ENCODE results near the gene OR8D2.

The OR8D2 gene, protein sequence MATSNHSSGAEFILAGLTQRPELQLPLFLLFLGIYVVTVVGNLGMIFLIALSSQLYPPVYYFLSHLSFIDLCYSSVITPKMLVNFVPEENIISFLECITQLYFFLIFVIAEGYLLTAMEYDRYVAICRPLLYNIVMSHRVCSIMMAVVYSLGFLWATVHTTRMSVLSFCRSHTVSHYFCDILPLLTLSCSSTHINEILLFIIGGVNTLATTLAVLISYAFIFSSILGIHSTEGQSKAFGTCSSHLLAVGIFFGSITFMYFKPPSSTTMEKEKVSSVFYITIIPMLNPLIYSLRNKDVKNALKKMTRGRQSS

DNA sequence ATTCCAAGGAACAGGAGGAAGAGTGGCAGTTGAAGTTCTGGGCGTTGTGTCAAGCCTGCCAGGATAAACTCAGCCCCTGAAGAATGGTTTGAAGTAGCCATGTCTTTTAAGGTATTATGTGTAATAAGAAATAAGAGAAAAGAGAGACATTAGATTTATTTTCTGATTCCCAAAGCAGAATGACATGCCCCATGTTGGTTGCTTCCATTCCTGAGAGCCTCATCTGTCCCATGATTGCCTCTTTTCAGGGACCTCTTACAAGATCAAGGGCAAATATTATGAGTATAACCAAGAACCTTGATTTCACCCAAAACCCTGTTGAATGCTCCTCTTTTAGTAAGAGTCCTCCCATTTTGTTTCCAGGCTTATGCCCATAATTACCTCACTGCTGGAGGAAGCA lies at the start of gene OR8D2:
TSS of gene OR8D2 (minus strand) at position 101 of the 400 bp plus-strand sequence. CDS start at position 101, 0 bp downstream.
- DNase-seq = no peak

DNA sequence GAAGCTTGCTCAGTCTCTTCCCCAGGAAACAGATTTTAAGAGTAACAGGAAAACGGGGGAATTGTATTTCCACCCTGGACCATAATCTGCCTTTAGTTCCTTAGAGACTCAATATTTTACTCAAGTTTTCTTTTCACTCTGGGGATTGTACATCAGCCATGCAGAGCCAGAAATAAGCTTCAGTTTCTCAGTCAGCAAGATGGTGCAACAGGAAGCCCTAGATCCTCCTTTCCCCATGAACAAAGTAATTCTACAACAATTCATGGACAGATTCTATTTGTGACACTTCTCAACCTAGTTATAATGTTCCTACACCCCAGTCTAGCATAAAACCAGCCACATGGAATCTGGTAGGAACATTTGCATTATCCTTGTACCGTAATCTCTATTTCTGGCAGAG lies 39.6 kb upstream of the OR8D2 start:
- DNase-seq = no peak

DNA sequence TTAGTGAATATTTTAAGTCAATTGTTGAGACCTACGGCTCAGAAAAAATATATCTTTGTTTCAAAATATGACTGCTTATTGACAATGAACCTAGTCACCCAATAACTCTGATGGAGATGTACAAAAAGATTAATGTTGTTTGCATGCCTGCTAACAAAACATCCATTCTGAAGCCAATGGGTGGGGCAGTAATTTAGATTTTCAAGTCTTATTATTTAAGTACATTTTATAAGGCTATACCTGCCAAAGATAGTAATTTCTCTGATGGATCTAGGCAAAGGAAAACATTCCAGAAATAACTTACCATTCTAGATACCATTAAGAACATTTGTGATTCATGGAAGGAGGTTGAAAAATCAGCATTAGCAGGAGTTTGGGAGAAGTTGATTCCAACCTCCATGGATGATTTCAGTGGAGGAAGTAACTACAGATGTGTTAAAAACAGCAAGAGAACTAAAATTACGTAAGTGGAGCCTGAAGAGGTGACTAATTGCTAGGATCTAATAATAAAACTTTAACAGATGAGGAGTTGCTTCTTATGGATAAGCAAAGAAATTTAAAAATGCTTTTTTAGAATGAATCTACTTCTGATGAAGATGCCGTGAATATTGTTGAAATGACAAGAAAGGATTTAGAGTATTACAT lies 26.4 kb upstream of the OR8D2 start:
- DNase-seq = no peak

DNA sequence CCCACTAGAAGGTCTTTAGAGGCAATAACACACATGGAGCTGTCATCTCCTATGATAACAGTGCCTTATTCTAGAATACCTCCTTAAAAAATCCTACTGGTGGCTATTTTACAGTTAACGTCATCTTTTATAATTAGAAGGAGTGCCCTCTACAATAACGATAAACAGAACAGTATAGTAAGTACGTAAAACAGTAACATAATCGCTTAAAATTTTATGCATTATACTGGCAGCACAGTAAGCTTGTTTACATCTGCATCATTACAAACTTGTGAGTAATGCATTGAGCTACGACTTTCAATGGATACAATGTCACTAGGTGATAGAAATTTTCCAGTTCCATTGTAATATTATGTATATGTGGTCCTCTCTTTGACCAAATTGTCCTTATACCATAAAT lies 24.3 kb upstream of the OR8D2 start:
- no peak for DNase-seq

DNA sequence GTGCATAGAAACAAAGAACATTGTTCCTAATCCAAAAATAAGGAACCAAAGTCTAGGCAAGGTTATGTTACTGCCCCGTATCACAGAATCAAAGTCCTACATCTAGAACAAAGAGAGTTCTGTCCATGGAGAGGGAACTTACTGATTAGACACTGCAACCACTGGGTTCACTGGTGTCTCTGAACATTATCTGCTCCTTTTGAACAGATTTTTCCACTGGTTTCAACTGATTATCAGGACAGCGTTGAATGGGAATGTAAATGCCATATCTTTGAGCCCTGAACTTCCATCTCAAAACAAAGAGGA lies 20.1 kb upstream of the OR8D2 start:
- DNase-seq = no peak

DNA sequence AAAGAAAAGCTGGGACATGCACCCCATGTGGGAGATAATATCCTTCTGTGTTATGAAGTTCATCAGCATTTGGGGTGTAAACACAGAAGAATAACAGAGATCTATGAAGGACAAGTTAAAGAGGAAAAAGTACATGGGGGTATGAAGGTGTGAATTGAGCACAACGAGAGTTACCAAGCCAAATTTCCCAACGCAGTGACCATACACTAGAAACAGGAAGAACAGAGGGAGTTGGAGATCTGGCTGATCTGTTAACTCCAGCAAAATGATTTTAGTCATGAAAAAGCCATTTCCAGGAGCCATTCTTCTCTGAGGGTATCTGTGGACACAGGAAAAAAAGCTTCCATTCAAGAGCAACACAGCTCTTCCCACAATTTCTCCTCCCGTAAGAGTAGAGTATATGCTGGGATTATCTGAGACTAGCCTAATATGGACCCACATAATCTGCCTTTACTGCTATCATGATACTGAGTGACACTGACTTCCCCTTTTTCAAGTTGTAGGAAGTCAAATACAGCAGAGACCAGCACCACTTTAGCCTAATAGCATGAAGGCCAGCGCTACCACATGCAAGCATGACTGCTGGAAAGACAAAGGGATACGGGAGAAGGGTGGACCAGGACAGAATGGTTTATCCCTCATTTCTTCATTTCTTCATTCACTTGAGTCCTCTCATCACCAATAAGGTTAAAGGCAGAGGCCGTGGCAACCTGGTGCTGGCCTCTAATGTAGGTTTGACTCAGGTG lies 19.6 kb upstream of the OR8D2 start:
- DNase-seq = no peak

DNA sequence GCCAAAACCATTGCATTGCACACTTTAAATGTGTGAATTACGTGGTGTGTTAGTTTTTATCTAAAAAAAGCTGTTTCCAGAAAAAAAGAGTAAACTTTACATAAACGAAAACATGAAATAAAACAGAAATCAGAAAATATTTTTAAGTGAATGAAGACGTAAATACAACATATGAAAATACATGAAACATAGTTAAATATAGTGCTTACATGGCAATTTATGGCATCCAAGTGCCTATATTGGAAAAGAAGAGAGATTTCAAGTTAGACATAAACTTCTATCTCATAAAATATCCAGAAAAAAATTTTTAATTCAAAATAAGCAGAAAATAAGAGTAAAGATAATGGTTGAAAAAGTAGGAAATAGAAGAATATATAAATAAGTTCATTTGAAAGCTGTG lies 11.9 kb upstream of the OR8D2 start:
- no peak for DNase-seq

DNA sequence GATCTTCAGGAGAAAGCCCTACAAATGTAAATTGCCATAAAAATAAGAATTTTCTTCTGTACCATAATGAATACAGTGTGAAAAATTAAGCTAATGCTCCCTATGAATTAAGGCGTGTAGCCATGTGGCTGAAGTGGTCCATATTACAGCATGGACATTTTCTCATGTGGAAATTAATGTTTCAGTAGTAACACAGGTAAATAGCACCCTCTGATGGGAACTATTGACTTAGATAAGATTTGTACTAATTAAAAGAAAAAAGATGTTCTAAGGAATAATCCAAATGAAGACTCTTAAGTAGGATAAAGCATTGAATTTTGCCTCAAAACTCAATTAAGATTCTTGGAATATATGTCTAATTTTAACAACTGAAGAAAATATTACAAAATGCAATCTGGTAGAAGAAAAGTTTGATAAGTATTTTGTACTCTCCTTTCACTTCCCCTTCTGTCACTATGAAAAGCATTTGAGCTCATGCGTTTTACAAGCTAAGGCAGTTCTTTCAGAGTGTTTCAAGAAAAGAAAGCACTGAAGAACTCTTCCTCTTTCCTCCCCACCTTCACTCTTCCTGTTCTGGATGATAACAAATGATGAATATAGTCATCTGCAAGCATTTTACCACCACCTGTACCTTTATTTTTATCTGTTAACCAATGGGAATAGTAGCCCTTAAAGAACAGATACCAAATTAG lies 9.9 kb upstream of the OR8D2 start:
- no peak for DNase-seq

DNA sequence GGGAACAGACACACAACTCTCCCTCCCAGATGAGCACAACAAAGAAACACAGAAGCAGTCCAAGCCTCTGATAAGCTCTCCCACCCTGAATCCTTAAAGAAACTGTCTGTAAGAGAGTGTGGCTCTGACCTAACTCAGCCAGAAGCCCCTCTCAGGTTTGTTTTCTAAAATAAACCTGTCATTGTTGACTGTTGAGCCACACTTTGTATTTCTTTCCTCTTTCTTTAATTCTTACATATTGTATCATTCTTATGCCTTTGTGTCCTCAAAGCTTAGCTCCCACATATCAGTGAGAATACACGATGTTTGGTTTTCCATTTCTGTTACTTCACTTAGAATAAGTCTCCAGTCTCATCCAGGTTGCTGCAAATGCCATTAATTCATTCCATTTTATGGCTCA lies 7.8 kb upstream of the OR8D2 start:
- no peak for DNase-seq

DNA sequence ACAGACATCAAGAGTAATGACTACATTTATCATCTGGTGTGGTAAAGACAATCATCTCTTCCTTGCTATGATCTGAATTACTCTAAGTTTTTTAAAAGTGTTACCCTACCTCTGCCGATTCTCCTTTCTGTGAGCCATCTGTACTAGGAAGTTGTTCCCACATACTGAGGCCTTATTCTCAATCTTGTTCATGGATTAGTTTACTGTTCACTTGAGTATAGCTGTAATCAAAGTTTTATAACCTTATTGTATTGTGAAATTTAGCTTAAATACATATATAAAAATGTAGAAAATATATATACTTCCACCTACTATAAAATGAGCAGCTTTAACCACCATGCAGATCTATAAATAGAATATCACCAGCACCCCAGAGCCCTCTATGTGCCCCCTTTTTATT lies 2.4 kb upstream of the OR8D2 start:
- no peak for DNase-seq

DNA sequence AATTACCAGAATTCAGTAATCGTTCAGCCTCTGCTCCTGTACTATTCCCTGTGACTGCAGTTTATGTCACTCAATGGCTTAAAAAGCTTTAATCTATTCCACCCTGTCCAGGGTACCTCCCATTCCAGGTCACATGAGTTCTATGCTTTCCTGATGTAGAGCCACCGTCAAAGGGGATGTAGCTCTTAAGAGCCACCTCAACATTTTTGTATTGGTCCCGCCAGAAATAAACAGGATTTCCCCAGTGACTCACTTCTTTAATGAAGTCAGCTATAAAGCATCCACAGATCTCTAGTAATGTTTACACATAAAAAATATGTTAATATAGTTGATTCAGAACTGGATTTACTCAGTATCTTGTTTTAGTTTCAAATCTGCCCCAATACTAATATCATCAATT lies 4.9 kb downstream of the OR8D2 start:
- DNase-seq = no peak

DNA sequence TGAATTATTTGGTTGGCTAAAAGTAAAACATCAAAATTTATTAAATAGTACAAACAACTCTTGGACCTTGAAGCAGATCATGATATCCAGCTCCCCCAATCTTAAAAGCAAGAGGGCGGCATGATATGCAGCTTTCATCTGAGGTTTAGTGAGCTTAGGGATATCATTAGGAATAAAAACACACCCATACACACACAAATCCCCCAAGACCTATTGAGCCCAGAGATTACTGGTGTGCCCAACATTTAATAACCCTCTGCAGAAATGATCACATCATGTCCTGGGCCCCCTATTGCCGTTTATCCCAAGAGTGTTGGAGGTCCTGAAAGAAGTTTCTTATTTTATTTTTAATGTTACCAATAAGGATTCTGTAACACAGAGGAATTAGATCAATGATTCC lies 6.1 kb downstream of the OR8D2 start, which contains the start of gene OR8D1:
TSS of gene OR8D1 (minus strand) at position 101 of the 400 bp plus-strand sequence. CDS start 3,183 bp downstream, outside the sequence.
- no peak for DNase-seq

DNA sequence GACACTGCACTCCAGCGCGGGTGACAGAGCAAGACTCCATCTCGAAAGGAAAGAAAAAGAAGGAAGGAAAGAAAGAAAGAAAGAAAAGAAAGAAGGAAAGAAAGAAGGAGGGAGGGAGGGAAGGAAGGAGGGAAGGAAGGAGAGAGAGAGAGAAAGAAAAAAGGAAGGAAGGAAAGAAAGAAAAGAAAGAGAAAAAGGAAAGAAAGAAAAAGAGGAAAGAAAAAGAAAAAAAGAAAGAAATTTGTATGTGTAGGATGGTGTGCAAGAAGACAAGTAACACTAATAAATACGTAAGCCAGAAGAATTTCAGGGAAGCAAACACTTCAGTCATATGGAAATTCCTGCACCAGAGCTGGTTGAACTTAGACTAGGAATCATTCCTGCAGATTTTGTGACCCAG lies 6.9 kb downstream of the OR8D2 start:
- no peak for DNase-seq

DNA sequence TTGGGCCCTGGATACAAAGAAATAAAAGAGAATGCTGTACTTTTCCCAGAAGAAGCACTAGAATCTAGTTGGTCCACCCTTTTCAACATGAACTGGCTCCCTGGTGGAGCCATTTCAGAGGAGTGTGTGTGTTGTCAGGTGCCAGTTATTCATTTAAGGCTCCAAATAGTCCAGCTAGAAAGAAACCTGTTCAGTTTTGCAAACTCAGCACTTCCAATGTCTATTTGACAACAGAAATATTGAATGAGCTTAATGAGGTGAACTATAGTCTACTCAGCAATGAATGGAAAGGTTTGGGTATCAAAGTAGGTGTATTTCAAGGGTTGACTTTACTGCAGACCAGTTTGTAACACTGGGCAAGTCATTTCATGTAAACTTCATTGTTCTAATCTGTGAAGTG lies 8.3 kb downstream of the OR8D2 start:
- DNase-seq = no peak

DNA sequence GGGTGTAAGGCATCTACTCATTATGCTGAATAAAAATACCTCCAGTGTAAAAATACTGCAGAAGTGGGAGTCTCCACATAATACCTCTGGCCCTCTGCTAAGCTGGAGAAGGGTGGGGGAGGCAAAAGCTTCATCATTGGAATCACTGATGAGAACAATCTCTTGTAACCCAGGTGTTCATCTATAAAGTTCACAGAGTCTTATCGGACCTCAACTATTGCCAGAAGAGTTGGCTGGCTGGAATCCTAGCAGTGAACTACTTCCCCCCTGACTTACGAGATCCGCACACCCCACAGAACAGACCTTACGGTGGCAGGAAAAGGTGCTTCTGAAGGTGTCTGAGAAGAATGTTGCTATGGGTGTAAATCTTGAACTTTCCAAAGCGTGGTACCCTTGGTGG lies 8.7 kb downstream of the OR8D2 start:
- DNase-seq = no peak

DNA sequence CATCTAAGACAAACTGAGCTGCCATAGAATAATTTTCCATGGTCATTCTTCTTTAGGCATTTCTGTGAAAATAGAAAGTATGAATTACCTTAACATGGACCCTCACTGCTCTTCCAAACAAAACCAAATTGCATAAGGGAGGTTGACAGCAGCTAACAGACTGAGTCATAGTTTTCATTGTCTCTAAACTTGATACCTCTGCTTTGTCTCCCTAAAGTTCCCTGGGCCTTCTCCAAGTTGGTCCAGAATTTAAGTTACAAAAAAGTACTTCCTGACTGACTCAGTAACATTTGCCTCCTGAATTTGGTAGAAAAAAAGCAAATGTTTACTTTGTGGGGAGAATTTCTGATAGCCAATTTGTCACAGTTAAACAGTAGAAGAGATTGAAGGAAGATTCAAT lies 9.3 kb downstream of the OR8D2 start:
- no peak for DNase-seq

DNA sequence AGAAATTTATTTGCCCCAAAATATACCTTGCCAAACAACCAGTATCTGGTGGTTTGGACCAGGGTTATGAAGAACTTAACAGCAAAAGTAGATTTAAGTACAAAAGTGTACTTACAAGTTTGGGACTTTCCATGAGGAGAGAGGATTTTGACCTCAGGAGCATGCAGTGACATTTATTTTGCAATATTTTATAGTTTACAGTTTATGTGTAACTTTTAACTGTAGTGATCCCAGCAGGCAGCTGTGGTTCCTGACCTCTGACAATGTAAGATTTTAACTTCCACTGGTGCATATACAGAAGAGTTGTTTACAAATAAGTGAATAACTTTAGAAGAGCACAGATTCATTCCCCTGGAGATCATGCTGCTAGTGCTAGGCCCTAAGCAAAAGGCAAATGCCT lies 12.9 kb downstream of the OR8D2 start:
- DNase-seq = no peak

DNA sequence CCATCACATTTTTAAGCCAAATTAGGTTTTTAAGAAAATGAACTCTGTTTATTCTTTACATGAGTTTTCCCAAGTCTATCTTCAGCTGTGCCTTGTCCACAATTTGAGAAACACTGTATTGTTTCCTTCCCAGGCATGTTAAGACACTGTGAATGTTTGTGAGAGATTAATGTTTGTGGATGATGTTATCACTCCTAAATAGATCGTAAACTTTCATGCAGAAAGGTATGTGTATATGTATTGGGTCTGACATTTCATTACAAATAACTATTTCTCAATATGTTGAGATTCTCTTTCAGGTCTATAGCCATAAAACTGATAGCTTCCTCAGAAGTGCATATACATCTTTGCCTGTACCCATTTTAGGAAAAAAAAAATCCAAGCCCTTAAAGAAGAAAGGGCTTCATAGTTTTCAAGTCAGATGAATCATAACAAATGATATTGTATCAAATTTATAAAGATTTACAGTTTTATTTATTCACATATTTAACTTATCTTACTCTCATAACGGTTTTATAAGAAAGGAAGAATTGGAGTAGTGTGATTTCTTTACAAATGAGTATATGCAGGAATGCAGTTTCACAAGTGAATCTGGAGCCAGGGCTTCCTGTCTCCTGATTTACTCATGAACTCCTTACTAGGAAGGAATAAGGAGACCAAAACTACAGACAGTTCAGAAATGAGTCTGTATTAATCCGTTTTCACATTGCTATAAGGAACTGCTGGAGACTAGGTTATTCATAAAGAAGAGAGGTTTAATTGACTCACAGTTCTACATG lies 17.5 kb downstream of the OR8D2 start:
- DNase-seq = no peak

DNA sequence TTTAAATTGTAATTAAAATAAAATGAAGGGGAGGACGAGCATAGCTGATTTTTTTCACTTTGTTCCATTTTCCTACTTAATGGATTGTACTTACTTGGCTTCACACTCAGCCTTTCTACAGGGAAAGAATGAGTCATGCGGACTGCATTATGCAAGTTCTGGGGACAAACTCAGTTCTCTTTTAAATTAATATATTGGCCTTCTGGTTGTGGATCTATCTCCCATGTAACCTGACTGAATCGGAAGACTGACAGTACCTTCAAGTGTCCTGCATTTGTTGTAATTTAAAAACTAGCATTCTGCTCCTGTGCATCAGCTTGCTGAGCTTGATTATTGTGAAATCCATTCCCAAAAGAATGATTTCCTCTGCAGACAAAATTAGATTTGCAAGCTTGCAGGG lies 18.4 kb downstream of the OR8D2 start:
- no peak for DNase-seq

DNA sequence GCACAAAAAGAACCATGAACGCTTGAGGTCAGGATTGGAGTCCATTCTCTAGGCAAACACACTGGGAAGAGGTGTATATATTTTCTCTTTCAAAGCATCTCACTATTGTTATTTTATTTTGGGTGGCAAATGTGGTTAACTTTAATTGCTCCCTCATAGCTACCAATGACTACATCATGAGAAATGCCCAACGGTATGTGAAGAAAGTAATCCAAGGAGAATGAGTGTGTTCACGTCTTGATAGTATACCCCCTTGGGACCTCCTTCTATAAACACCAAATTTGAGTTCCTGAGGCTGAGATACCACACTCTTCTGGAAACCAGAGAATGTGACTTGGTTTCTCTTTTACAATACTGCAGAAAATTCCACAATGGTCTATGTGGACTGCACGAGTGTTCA lies 22.1 kb downstream of the OR8D2 start:
- DNase-seq = no peak

DNA sequence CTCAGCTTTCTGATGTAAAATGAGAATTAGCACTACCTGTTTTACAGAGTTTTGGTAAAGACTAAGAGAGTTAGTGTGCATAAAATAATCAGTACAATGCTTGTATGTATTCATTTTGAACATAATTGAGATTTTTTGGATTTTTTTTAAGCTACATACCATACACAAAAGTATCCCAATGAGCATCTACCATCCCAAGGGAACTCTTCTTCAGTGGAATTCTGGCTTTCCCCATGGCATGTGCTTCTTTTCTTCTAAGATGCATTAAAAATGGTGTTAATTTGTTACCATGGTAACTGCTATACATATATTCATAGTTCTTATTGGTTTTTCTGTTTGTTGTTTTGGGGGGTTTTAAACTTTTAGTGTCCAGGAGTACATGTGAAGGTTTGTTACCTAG lies 24.0 kb downstream of the OR8D2 start:
- DNase-seq = no peak

DNA sequence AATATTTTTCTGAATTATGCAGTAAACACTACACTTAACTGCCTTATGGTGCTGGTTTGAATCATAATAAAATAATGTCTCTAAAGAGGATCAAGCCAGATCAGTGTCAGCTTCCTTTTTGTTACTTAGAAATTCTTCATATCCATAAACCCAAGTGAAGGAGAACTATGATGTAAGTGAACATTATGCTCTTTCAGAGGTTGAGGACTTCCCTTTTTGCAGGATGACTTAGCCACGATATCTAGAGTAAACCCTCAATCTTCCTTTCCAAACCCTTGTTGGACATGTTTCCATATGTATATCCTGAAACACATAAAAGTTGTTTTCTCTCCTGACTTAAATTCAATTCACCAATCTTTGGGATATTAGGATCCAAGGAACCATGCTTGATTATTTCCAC lies 25.3 kb downstream of the OR8D2 start:
- no peak for DNase-seq

Measured in NCI-H510A (cell line).